ENCODE data around the gene TYK2. TPM values are rescaled to one million over a fixed set of nuclear protein-coding genes. Genes with fewer than 3 reads are reported as not detected.
A peak's percentile ranks its signal among the peaks of the same experiment; 100 is the strongest.

The TYK2 gene
- total RNA-seq, 2 donors from 2014 or later = 57.3 to 59.3 TPM

DNA sequence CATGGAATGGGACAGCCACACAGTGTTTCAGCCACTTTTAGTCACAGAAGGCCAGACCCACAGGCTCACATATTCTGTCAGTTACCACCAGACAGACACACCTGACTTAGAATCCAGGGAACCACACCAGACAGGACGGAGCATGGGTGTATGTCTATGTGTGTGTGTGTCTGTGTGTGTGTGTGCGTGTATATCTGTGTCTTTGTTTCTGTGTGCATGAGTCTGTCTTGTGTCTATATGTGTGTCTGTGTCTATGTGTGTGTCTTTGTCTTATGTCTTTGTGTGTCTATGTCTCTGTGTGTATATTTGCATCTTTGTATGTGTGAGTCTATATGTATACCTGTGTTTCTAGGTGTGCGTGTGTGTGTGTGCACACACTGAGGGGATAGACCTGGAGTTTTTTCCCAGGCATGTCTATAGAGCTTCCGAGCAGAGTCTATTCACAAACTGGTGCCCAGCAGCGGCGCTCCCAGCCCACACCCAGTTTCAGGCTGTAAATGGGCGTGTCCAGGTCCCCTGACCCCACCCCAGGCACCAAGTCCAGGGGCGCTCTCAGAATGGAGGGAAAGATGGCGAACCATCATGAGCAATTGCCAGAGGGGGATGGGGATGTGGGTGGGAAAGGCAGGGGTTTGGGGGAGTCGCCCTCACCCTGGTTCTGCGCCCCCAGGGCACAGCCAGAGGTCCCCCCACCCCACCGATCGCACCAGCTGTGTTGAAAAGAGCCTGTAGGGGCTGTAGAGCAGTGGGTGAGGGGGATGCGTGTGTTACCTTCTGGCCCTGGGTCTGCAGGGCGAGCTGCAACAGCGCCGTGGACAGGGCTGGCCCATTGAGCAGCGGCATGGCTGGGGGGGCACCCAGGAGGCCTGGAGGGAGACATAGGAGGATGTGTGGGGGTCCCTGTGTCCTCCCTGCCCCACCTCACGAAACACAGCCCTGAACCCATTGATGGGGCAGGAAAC lies 58.2 kb downstream of the TYK2 start:
- ATAC-seq (no peak), DNase-seq (no peak)
- intact Hi-C loops (cut with DNase I) = no loop called here

DNA sequence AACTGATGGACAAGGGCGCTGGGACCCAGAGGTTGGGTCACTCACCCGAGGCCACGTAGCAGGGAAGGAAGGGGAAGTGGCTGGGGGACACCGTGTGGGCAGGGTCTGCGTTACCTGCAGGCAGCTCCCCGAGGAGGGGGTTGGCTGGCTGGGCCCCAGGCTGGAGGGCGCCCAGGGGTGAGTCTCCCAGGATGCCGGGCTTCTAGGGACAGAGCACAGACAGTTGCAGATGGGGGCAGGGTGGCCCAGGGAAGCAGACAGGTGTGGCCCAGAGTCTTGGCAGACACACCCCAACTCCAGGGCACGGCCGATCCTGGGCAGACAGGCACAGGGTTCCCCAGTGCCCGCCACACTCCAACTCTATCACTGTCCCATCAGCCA lies 59.0 kb downstream of the TYK2 start:
- no peak for ATAC-seq
- intact Hi-C loops (cut with DNase I) = no loop called here
- DNase-seq = no peak

DNA sequence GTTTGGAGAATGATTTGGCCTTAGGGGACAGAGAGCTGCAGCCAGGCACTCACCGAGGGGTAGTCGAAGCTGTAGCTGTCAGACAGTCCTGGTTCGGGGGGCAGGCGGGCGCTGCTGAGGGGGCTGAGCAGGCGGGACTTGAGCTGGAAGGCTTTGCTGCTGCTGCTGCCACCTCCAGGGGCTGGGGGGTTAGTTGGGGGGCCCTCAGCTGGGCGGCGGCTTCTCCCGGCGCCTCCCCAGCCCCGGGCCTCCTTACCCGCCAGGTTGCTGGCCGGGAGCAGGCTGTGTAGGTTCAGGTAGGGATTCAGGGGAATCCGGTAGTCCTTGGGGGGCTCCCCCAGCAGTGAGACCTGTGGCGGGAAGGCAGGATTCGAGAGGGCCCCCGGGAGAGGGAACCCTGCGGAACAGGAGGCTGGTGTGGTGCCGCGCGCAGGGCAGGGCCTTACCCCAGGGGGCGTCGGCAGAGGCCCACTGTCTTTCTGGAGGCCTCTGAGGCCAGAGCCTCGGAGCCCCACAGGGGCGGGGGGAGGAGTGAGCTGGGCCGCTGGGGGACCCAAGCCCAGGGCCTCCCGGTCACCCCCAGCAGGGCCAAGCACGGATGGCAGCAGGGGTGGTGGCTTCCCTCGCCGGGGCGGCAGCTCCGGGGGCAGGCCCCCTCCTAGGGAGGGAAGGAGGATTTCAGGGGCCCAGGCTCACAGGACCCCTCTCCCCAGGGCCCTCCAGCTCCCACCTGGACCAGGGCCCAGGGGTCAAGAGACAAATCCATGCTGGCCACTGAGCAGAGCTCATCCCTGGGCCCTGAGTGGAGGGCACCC lies 59.6 kb downstream of the TYK2 start:
- intact Hi-C loops (cut with DNase I) = no loop called here
- DNase-seq (no peak), ATAC-seq (no peak)

DNA sequence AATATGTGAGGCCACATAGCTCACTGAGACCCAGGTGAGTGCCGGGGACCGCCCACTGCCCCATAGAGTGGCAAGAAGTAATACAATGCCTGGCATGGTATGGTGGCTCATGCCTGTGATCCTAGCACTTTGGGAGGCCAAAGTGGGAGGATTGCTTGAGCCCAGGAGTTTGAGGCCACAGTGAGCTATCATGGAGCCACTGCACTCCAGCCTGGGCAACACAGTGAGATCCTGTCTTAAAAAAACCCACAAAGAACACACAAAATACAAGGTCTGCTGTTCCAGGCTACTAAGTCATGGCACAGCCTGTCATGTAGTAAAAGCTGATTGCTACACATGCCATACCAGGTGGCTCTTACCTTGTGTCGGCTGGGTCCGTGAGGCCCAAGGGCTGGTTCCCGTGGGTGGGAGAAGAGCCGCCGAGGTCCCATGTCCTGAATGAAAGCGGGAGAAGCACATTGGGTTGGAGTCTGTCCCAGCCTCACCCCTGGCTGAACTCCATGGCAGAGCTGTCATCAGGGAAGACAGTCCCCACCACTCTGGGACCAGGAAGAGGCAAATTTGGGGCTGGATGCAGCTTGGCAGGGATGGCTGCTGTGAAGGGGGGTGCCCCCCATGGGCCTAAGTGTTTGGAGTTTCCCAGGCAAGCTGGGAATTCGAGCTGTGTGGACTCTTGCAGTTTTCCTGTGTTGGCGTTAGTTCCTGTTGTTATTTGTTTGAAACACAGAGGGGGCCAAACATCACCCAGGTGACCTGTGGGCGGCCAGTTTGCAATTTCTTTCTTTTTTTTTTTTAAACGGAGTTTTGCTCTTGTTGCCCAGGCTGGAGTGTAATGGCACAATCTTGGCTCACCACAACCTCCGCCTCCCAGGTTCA lies 61.3 kb downstream of the TYK2 start:
- ATAC-seq (no peak), DNase-seq (no peak)
- intact Hi-C loops (cut with DNase I) = no loop called here

DNA sequence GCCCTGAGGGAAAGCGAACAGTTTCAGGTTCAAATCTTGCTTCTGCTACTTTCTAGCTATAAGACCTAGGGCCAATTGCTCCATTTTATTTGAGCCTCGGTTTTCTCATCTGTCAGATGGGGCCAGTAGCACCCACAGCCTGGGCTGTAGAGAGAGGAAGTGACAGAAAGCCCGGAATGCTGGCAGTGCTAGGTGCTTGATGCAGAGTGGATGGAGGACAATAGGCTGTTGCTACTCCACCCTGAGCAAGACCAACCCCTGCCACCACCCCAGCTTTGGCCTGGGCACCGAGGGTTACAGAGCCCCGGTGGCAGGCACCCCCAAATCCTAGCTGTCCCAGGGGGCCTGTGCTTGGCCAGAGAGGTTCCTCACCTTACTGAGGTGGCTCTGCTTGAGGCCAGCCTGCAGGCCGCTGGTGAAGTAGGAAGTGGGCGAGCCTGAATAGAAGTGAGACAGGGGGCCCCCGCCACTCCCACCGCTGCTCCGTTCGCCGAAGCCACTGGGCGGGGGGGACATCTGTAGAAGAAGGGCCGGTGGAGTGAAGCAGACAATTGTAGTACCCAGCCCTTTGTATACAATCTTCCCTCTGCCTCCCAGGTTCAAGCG lies 62.4 kb downstream of the TYK2 start:
- ATAC-seq = no peak
- intact Hi-C loops (cut with DNase I) = no loop called here
- no peak for DNase-seq

DNA sequence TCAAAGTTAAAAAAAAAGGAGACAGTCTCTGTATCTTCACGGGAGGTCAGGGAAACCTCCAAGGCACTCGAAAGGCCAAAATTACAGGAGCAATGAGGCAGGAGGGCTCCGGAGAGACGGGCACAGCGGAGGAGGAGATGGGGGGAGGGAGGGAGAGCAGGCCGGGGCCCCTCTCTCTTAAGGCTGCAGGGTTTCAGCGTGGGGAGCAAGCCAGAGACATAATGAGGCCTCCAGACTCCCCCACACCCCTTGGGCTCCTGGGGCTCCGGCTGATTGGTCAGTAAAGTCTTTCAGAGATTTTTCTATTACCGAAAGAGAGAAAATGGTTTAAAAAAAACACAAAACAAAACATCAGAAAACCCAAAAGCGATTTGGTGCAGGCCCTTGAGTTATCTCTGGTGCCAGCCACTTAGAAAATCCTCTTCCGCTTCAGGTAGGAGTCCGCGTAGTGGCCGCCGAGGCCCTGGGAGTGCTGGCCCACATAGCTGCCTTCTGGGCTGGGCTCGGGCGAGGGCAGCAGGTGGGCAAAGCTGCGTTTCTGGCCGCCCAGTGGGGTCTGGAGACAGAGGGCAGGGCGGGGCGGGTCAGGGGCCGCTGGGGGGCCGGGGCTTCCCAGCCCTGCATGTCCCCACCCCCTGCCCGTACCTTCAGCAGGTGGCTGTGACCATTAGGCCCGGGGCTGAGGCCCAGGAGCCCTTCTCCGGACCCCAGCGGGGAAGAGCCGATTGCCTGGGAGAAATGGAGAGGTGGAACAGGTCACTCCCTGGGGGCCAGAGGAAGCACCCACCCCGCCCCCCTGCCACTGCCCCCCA lies 63.1 kb downstream of the TYK2 start:
- DNase-seq = no peak
- ATAC-seq = no peak
- intact Hi-C loops (cut with DNase I) = no loop called here

DNA sequence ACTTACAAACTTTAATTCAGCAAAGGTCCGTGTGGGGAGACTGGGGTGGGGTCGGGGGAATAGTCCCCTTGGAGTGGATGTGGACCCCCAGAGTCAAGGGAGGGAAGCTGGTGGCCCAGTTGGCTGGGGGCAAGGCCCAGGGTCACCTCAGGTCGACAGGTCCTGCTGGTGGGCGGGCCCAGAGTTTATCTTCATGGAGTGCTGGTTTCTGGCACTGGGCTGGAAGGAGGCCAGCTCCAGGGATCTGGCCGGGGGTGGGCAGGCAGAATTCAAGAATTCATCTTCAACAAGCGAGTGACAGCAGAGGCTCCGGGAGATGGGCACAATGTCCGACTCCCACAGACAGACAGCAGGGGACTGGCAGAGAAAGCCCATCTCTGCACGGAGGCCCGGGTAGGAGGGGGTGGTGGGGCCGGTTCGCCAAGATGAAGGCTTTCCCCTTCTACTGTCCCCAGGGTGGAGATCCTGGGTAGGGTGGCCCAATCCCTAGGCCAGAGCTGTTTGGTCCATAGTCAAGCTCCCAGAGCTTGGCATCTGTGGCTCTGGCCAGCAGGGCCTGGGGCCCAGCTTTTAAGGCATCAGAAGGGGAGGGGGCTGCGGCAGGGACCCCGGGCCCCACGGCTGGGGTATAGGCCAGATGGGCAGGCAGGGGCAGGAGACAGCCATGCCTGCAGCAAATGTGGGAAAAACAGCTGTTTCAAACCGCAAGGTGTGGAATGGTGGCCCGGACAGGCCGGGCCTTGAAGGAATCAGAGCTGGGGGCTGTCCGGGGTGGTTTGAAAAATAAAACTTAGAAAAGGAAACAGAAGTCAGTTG lies 63.9 kb downstream of the TYK2 start:
- no peak for DNase-seq
- peak in 1 of 2 donors; percentile 3 for ATAC-seq
- intact Hi-C loops (cut with DNase I) = no loop called here

DNA sequence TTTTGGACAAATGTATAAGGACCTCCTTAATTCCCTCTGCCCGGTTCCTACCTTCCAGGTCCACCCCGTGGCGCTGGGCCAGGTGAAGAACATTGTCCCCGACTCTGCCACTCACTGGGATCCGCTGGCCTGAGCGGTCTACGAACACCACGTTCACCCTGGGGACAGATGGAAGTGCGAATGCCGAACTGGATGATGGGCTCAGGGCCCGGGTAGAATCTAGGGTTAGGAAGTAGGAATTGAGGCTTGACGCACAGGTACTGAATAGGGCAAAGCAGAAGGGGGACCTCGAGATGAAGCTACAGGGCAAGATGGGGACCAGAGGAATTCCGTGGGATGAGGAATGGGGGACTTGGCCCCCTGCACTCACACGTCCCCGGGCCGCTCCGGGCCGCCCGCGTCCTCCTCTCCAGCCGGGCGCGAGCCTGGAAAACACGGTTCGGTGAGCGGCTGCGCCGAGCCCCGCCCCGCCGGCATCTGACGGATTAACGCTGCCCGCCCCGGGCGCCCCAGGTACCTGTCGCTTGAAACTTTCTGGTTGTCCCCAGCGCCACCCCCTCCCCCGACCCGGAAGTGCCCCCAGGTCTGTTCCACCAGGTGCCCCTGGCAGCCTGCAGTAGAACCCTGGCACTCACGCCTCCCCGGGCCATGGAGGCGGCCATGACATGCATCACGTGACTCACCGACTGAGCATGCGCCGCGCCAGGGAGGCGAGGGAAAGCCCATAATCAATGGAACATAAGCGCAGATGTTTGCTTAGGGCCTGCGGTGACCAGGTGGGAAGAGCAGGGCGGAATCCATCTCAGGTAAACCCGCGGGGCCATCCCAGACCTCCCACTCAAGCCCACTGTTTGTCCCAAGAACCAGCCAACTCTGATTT lies 64.8 kb downstream of the TYK2 start, which contains the start of gene FDX2:
Gene FDX2, minus strand, starts transcription at position 681 of the 880 bp plus-strand sequence. Its CDS starts 19 bp downstream, at position 662.
- ATAC-seq (peak; percentile 91 to 94), DNase-seq (peak; percentile 90)
- intact Hi-C loops (cut with DNase I) = no loop called here

DNA sequence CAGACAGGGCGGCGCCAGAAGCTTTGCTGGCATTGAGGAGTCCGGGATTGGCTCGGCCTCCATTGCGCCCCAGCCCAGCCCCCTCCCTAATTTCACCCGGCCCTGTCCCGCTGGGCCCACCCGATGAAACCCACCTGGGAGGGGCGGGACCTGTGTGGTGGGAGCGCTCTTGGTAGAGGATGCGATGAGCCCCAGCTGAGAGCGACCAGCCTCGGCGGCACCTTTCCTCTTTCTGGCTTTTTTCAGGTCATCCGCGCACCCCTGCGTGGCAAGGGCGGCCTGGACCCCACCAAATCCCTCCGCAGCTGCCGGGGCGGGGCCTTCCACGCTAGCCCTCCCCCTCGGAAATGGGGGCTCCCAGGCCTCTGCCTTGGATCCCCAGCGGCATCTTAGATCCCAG lies 70.9 kb downstream of the TYK2 start, which contains the start of gene ZGLP1:
Gene ZGLP1, minus strand, starts transcription at position 393 of the 400 bp plus-strand sequence.
- DNase-seq = no peak
- no peak for ATAC-seq
- intact Hi-C loops (cut with DNase I) = no loop called here

DNA sequence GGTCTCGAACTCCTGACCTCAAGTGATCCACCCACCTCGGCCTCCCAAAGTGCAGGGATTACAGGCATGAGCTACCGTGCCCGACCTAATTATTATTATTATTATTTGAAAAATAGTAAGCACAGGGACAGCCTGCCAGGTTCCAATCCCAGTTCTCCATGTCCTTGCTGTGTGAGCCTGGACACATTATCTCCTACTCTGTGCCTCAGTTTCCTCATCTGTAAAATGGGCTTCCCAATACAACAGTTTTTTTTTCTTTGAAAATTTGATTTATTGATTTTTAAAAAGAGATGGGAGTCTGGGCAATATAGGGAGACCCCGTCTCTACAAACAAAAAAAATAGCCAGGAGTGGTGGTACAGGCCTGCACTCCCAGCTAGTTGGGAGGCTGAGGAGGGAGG lies 74.0 kb downstream of the TYK2 start:
- ATAC-seq (no peak), DNase-seq (no peak)
- intact Hi-C loops (cut with DNase I) = no loop called here

DNA sequence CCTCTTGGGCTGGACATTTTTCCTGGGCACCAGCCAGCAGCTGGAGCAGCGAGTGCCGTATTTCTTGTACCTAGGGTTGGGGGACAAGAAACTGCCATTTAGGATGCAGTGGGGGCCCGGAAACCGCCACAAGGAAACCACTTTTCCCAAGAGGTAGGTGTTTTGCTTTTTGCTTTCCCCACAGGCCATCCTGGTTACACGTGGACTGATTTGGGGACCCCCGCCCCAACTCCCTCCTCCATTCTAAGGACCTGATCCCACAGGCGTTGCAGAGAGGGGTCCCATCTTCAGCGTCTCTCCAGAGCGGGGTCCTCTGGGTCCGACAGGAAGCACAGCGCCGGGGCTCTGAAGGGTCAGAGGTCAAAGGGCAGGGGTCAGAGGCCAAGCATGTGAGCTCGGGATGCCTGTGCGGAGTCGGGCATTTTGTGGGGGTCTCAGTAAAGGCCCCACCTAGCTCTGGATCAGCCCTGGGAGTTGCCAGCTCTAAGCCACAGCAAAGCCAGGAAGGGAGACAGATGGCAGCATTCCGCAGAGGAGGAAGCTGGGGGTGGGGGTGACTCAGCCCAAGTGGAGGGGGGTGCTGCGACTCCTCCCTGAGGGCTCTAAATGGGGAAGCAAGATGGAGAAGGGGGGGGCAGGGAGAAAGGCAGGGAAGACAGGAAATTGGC lies 75.1 kb downstream of the TYK2 start:
- intact Hi-C loops (cut with DNase I) = no loop called here
- peak; percentile 38 to 40 for ATAC-seq
- no peak for DNase-seq

Small RNA genes within 50 kb of the gene (microRNA-seq; reads per million reads assigned to microRNA genes)
- 0.27 to 0.40 reads per million in 2 donors for gene MIR1181

Other genes with a start within 250 kb of the TYK2 start
- 10 to 100 TPM; 32.7 to 34.9 TPM for gene DNMT1, start 185.6 kb downstream of the TYK2 start, total RNA-seq
- 10 to 100 TPM in 1 of 2 donors, 1 to 10 TPM in 1; 7.9 to 13.6 TPM for gene S1PR2, start 149.2 kb downstream of the TYK2 start, total RNA-seq
- 10 to 100 TPM; 60.2 to 68.5 TPM for gene MRPL4, start 128.4 kb downstream of the TYK2 start, total RNA-seq
- gene ICAM1, start 109.5 kb downstream of the TYK2 start, total RNA-seq = 10 to 100 TPM; 12.0 to 28.5 TPM
- gene ICAM4, start 93.6 kb downstream of the TYK2 start, total RNA-seq = under 1 TPM; 0.42 to 0.85 TPM
- gene ICAM5, start 90.6 kb downstream of the TYK2 start, total RNA-seq = under 1 TPM; 0.71 to 0.86 TPM
- 1 to 10 TPM; 1.5 to 1.8 TPM for gene ZGLP1, start 70.8 kb downstream of the TYK2 start, total RNA-seq
- gene FDX2, start 64.6 kb downstream of the TYK2 start, total RNA-seq = 10 to 100 TPM; 14.1 to 18.2 TPM
- 10 to 100 TPM; 14.0 to 19.3 TPM for gene RAVER1, start 47.0 kb downstream of the TYK2 start, total RNA-seq
- gene ICAM3, start 40.9 kb downstream of the TYK2 start, total RNA-seq = 10 to 100 TPM; 23.4 to 25.3 TPM
- gene CDC37, start 23.0 kb upstream of the TYK2 start, total RNA-seq = 100 to 1,000 TPM; 130 to 156 TPM
- 10 to 100 TPM; 13.5 to 13.7 TPM for gene PDE4A, start 40.0 kb upstream of the TYK2 start, total RNA-seq
- 10 to 100 TPM; 53.5 to 55.1 TPM for gene KEAP1, start 122.8 kb upstream of the TYK2 start, total RNA-seq
- gene S1PR5, start 136.9 kb upstream of the TYK2 start, total RNA-seq = under 1 TPM; 0.21 to 0.29 TPM
- gene ATG4D, start 163.3 kb upstream of the TYK2 start, total RNA-seq = 10 to 100 TPM; 41.6 to 50.2 TPM
- 10 to 100 TPM; 11.0 to 15.0 TPM for gene KRI1, start 185.4 kb upstream of the TYK2 start, total RNA-seq
- gene CDKN2D, start 188.4 kb upstream of the TYK2 start, total RNA-seq = 1 to 10 TPM; 6.6 TPM
- under 1 TPM in 1 of 2 donors, not detected in 1; 0.55 TPM for gene AP1M2, start 206.7 kb upstream of the TYK2 start, total RNA-seq
- 10 to 100 TPM; 83.9 to 97.3 TPM for gene SLC44A2, start 245.0 kb upstream of the TYK2 start, total RNA-seq